Fibroblast of skin of left quadriceps (primary cell): ENCODE data around the gene SULF2.

Experiments
- DNase-seq, 2 experiments: peaks; one replicate each; pipeline ENCODE4 v3.0.0-alpha.2; 2013; ENCODE audit warnings: low read depth in 2 of 2

Gene SULF2

DNA sequence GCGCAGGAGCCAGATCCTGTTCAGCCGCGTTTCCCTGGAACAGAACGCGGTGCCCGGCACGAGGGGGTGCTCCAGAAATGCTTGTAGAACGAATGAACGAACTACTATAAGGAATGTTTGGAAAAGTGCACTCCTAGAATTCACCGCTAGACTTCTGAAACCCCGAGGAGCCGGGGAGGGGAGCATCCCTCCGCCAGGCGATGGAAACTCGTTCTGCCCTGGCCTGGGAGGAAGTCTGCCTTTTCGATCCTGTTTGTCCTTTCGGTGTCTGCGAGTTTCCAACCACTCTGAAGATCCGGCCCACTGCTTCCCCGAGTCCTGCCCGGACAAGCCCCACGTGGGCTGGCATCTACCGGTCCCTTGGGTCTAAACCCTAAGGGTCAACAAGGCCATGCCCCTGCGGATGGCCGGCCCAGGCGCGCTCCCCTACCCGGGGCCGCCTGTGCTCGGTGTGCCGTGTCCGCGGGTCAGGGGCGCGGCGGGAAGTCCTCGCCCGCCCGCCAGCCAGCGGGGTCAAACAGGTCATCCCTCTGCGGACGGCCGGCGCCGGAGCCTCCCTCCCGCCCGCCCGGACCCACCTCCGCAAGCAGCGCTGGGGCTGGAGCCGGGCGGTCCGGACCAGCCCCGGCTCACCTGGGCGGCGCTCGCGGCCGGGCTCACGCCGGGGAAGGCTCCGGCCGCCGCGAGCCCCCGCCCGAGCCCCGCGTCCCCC lies 526 bp downstream of the SULF2 start:
- DNase-seq = no peak

DNA sequence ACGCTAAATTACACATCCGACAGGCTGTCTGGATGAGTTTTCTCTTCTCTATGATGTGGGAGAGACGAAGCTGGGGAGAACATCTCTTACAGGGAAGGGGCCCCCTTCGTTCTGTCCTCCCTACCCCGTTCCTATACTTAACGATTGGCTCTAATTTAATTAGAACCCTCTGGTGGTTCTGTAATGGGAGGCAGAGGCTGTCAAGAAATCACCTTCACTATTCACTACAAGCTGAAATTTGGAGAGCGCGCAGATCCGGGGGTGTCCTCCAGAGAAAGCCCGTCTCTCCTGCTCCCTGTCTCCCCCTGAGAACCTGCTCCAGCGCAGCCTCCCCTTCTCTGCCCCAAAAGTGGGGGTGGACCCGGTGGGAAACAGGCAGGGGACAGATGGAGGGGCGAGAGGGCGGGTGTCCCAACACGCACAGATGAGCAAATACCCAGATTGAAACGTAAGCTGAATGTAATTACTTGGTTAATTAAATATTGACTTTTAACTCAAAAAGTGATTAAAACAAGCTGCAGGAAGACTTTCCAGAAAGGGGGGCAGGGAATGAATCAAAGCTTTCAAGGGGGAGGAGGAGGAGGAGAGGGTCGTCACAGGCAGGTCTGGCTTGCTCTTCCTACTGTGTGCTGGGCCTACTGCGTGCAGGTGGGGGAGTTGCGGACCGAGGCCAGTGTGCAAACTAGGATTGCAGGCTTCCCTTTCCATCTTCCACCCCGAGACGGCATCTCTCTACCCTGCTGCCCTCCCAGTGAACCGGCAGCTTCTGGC lies 1.3 kb downstream of the SULF2 start:
- DNase-seq = no peak

DNA sequence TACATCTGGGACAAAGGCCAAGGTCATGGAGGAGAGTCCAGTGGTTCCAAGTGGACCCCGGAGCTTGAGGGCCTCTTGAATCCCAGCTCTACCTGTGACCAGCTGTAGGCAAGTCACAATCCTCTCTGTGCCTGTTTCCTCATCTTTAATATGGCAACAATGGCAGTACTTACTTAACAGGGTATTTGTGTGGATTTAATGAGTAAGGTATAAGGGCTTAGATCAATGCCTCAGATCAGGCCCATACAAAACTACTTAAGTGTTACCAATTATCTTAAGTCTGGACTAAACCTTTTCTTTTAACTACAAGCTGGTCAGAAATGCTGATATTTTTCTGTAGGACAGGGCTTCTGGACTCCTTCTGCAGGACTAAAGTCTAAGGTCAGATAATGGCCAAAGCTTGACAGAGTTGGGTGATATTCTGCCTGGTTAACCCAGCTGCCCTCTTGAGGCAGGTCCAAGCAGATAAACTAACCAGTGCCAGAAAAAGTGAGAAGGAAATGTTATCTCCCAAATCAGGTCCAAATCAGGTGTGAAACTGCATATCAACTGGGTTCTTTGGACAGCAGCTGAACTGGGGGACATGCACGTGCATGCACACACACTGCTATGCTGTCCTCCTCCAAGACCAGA lies 2.2 kb downstream of the SULF2 start:
- no peak for DNase-seq

DNA sequence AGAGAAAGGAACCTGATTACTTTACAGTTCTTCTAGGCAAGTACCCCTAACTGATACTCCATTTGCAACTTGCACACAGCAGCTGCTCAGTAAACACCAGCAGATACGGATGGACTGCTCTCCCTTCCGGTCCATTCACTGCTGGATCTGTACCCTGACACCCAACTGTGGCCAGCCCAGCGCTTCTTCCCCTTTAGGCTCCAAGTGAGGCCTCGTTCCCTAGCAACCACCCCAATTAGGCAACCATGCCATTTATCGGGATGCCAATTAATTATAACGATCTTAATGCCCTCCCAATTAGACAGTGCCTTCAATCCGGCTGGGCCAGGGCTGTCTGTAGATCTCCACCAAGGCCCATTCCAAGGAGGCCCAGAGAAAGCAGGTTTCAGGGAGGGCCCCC lies 3.2 kb downstream of the SULF2 start:
- DNase-seq = no peak

DNA sequence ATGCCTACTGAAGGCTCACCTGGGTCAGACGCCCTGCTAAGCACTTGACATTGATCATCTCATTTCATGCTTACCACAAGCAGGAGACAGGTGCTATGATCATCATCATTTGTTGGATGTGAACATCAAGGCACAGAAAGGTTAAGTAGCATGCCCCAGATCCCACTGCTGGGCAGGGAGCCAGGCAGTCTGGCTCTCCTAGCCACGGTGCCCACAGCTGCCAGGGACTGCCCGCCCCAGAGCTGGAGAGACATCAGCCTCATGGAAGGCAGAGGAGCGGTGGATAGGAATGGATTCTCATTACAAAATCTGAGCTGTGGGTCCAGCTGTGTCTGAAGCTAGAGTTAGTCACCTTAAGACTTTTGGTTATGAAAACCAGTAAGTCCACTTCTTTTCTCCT lies 3.6 kb downstream of the SULF2 start:
- DNase-seq = no peak

DNA sequence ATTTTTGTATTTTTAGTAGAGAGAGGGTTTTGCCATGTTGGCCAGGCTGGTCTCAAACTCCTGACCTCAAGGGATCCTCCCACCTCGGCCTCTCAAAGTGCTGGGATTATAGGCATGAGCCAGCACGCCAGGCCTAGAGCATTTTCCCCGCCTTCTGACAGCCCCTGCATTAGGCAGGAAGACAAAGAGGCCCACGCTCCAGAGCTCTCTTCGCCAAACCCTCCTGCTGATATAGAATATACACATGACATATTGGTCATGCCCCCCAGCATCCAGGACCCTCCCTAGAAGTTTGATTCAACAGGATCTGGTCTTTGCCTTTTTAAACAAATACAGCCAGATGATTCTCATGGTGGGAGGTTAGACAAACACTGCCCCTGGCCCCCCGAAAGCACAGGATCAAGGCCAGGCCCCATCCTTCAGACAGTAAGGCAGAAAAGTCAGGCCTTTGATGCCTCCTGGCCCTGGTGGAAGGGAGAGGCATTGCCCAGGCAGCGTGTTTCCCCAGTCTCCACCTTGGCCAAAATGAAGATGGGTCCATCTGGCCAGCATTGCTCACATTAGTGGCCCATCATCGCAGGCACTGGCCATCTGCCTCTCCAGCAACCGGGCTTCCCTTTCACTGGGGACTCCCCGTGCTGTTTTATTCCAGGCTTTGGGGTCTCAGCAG lies 4.4 kb downstream of the SULF2 start:
- DNase-seq = no peak

DNA sequence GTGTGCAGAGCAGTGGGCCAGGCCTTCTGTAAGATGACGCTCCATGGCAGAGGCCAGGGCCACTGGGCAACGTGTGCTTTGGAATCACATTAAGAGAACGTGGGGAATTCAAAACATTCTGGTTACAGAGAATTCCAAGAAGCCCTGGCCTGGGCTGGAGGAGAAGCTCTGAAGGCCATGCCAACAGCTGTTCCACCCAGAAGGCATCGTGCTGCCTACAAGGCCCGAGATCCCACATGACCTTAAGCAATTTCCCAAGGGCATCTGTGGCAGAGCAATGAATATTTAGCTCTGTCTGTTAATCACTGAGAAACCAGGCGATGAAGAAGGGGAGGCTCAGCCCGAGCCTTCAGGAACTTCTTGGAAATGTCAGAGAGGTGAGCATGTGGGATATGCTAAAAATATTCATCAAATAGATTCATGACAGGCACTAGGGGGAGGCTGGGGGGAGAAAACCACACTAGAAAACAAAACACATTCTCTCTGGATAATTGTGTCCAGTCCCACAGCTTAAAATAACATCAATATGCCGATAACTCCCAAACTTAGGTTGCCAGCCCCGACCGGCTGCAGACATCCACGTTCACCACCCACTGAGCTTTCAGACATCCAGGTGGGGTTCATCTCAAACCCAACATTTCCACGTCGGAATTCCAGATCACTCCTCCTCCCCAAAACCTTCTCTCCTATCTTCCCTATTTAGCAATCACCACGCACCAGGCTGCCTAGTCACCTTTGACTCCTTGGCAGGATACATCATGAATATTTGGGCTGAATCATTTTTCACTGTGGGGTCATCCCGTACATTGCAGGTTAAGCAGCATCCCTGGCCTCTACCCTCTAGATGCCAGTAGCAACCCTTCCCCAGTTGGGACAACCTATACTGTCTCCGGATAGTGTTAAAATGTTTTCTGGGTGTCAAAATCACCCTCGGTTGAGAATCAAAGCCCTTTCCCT lies 6.6 kb downstream of the SULF2 start:
- DNase-seq = no peak

DNA sequence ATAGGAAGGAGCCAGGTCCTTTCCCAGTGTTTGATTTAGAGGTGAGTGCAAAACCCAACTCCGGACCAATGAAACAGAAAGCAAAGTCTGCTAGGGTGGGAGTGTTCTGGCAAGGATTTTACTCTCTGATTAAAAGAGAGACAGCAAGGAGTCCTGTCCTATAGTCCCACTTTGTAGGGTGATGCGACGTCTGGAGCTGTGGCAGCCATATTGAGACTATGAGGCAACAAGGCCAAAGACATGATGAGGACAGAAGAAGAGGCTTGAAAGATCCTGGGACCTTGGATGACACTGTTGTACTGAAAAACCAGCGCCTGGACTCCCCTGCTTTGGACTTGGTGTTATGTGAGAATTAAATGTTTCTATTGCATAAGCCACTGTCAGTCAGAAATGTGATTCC lies 8.1 kb downstream of the SULF2 start:
- DNase-seq = no peak

DNA sequence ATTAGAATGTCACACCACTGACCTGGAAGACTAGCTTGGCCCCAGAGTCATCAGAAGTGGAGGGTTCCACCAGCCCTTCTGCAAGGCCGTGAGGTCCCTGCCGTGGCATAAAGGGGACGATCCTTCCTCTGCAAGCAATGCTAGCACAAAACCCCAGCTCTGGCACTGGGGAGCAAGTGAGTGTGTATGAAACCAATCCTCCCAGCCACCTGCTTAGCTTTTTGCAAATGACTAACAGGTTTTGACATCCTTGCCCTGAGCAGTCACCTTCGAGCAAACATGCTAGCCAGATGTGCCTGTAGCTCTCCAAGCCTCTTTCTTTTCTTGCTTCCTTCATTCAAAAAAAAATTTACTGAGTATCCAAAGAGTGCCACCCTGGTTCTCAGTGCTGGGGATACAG lies 8.6 kb downstream of the SULF2 start:
- DNase-seq = no peak

DNA sequence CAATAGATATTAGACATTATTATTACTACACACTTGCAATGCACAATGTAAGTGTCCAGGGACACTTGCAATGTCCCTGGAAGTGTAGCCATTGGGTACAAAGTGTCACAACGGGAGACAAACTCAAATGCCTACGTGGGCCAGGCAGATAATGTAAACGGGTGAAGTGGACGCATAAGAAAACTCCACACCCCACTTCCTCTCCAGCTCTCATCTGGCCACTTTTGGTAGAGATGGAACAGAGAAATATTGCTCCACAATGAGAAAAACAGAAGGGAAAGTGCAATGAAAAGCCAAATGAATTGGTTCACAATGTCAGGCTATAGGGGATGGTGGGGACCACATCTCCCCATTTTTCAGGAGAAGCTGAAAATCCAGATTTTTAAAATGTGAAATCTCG lies 9.4 kb downstream of the SULF2 start:
- DNase-seq = no peak

DNA sequence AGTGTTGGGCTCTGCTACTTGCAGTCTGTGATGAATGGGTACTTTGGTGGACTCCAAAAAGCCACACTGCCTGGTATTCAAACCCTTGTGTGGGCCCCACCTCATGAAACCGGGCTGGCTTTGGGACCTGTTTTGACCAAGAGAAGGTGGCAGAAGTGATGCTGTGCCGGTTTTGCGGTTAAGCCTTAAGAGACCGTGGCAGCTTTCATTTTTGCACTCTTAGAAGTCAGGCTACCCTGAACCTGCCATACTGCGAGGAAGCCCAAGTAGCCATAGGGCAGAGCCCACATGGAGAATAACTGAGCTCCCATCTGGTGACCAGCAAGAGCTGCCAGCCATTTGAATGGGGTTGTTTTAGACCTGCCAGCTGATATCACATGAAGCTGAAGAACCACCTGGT lies 10.2 kb downstream of the SULF2 start:
- no peak for DNase-seq

DNA sequence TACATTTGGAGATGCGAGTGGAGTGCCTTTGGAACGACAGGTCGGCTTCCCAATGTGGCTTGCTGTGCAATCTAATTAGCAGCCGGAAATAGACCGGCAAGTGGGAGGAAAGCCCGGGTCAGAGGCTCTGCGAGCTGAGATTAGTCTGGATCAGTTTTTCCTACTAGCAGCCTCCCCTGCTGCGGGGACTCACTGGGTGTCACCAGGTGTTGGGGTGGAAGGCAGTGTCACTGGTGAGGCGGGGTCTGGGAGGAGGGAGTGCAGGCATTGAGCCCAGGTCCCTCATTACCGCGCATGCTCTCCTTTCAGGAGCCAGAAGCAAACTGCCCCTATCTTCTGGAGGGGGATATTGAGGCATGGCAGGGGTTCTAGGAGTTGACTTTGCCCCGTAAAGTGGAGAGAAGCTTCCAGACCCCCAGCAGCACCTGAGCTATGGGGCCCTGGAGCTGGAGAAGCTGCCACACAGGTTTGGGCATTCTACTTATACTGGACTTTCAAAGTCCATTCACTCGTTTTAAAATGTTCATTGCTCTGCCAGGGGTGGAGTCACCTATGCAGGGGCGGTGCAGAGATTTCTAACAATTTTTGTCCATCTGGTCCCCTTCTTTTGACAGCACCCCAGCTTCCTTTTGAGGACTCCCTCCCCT lies 11.0 kb downstream of the SULF2 start:
- DNase-seq = no peak

DNA sequence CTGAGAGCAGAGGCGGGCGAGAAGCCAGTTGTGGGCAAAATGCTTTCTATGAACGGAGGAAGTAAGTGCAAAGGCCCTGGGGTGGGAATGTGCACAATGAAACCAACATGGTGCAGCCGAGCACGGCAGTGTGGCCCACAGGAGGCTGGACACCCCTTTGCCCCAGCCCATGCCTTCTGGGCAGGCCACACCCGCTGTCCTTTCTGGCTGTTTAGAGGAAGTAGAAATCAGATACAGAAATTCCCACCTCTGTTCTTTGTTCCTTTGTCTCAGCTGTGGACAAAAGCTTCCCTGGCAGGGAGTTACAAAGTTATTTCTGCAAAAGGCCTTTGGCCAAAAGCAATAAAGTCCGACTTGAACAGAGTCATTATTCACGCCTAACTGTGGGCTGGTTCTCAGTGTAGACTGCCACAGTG lies 11.9 kb downstream of the SULF2 start:
- DNase-seq = no peak

DNA sequence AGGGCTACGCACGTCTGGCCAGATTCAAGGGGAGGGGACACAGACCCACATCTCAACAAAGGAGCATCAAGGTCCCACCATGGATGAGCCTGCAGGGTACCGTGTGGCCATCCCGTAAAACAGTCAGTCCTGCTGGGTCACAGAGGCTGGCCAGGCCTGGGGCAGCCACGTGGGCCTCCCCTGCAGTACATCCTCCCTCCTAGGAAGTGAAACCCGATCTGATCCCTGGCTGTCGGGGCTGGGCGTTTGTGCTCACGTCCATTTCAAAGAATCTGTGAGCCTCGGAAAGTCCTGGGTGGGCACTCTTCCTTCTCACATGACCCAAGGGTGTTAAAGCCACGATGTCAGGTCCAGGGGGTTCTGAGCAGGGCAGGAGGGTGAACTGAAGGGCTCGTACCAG lies 14.3 kb downstream of the SULF2 start:
- no peak for DNase-seq

DNA sequence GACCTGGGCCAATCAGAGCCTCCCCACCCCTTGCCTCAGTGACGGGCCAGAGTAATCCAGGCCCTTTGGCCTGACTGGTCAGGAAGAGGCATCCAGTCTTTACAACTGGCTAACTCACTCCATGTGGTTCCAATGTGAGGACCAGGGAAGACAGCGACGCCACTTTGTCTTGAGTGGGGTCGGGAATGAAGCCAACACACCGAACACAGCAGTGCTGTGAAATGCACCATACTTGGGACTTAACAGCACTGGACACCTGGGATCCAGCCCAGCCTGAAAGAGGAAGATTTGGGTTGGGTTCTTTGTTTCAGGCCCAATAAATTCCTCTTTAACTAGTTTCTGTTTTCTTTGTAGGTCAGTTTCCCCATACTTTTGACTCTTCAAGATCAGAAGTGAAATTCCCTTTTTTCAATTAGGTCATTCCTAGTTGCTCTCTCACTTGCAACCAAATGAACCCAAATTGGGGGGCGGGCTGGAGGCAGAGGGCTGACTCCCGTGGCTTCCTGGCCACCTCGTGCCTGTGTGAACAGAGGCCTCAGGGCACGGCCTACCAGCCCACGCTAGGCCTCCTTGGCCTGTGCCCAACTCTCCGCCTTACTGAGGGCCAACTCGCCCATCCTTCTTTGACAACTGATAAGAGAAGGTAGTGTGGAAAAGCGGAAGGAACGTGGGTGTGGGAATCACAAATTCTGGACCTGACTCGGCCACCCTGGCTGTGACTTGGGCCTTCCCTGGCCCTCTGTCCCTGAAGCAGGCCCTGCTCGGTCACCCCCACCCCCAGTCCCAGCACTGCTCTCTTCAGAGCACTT lies 17.1 kb downstream of the SULF2 start:
- DNase-seq = no peak

DNA sequence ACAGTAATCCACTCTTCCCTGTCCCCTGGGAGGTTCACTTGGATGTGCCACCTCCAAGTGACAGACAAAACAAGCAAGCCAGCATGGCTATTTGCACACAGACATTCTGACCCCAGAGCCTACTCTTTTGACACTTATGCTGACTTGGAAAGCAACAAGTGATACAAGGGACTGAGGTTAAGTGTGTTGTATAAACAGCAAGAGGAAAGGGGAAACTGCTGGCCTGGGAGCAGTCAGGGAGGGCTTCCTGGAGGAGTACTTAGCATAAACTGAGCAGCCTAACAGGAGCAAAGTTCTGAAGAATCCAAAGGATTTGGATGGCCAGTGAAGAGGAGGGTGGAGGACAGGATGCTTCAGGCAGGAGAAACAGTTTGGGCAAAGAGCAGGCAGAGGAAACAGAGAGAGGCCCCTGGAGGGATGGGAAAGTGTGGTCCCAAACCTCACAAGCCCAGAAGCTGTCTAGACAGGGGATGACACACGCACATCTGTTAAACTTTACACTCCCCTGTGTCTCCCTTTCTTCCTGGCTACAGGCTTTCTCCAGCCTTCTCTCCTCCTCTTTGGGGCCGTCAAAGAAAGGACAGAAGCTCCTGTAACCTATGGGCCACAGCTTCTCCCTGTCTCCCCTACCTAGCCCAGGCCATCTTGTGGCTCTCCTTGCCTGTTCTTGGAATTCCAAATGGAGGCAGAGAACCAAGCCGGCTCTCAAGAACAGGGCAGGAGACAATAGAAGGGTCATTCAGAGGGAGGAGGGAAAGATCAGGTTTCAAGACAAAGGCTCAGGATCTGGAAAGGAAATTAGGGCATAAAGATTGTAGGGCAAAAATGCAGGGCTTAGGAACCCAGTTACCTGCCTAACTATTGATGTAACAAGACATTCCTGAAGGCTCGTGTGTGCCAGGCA lies 19.3 kb downstream of the SULF2 start:
- DNase-seq = no peak

DNA sequence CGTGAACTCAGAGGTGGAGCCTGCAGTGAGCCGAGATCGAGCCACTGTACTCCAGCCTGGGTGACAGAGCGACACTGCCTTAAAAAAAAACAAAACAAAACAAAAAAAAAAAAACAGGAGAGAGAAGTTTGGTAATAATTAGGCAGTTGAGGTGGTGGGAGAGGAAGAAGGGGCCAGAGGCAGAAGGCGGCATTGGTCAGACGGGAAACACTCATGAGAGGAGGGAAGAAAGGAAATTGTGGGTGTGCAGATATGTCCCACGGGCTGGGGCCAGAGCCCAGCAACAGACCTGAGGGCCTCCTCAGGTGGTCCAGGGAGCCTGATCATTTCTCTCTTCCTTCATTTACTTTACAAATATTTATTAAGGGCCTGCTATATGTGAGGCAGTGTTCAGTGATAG lies 20.0 kb downstream of the SULF2 start:
- no peak for DNase-seq

DNA sequence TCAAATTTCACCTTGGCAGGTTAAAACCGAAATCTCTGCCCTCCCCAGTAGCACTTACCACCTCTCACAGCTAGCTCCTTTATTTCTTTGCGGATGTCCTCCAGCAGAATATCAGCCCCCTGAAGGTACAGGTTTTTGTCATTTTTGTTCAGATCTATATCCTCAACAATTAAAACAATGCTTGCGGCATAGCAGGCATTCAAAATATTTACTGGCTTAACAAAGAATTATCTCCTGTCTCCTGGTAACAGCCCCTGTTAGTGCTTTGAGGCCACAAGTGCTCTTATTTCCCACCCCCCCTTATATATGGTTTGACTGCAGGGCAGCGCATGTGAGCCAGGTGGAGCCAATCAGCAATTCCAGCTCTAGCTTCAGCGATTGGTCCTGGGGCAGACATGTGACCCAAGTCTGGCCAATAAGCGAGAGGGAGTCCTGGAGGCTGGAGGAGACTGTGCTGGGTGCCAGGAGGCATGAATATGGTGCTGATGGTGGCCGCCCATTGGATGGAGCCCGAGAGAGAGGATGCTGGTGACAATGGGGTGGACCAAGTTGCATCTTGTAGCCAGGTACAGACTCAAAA lies 21.0 kb downstream of the SULF2 start:
- DNase-seq = no peak
